Neutrophil (primary cell): ENCODE results near the gene PSAPL1.

Experiments used
- H3K27ac ChIP-seq: fragments of 200-600 bp; sonication (generic); 2 replicates; pipeline ENCODE4 v1.5.1; 2016; ENCODE audit warnings: mild to moderate bottlenecking, moderate library complexity
- H3K27me3 ChIP-seq: fragments of 200-600 bp; sonication (generic); 2 replicates; pipeline ENCODE4 v1.6.0; 2016; ENCODE audit warnings: mild to moderate bottlenecking
- H3K36me3 ChIP-seq: fragments of 200-600 bp; sonication (generic); 2 replicates; pipeline ENCODE4 v1.5.1; 2017
- H3K4me1 ChIP-seq, 2 experiments: fragments of 200-600 bp in 1 of 2; sonication (generic) in 1 of 2; 1 replicate in 1 of 2; 2 replicates in 1 of 2; pipeline versions ENCODE4 v1.5.1 to v1.6.1; 2013 to 2016; ENCODE audit warnings: low read depth in 1 of 2, low read length in 1 of 2, mild to moderate bottlenecking in 1 of 2, moderate library complexity in 1 of 2; ENCODE audit not compliant: control insufficient read depth in 1 of 2, insufficient read depth in 1 of 2
- H3K4me3 ChIP-seq, 2 experiments: fragments of 200-600 bp in 1 of 2; sonication (generic) in 1 of 2; 1 replicate in 1 of 2; 2 replicates in 1 of 2; pipeline ENCODE4 v1.5.1; 2013 to 2016; ENCODE audit warnings: low read depth in 1 of 2, low read length in 1 of 2, mild to moderate bottlenecking in 1 of 2, moderate library complexity in 1 of 2
- H3K9me3 ChIP-seq: fragments of 200-600 bp; sonication (generic); 2 replicates; pipeline ENCODE4 v1.5.1; 2016
- TF ChIP-seq, protein P1 (sequence below): fragments of 200-600 bp; sonication (generic); IDR thresholded peaks from 2 replicates; pipeline ENCODE4 v1.5.1; 2016; ENCODE audit warnings: antibody characterized with exemption

Gene PSAPL1

DNA sequence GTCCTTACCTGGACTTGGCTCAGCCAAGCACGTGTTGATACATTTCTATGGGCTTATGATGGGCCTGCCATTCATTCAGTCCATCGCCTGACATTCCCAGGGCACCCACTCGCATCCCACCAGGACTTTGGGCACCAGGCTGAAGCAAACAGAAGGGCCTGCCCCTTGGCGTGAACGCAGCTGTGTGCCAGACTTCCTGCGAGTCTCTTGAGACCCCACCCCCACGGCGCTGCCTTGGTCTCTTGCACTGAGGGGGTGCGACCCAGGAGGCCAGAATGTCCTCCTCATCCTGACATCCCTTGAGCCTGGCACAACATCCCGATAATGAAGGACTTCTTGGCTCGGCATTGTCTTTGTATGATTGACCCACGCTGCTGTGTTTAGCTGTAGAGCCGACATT, 1.5 kb upstream of the PSAPL1 start:
- H3K4me3 ChIP-seq = no peak overlapping the region
- no peak overlapping the region for H3K27ac ChIP-seq
- TF ChIP-seq, protein P1, sequence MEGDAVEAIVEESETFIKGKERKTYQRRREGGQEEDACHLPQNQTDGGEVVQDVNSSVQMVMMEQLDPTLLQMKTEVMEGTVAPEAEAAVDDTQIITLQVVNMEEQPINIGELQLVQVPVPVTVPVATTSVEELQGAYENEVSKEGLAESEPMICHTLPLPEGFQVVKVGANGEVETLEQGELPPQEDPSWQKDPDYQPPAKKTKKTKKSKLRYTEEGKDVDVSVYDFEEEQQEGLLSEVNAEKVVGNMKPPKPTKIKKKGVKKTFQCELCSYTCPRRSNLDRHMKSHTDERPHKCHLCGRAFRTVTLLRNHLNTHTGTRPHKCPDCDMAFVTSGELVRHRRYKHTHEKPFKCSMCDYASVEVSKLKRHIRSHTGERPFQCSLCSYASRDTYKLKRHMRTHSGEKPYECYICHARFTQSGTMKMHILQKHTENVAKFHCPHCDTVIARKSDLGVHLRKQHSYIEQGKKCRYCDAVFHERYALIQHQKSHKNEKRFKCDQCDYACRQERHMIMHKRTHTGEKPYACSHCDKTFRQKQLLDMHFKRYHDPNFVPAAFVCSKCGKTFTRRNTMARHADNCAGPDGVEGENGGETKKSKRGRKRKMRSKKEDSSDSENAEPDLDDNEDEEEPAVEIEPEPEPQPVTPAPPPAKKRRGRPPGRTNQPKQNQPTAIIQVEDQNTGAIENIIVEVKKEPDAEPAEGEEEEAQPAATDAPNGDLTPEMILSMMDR = no peak
- no peaks in the 10 kb centered on the region for H3K27me3 ChIP-seq
- H3K4me1 ChIP-seq = no peaks in the 10 kb centered on the region
- H3K9me3 ChIP-seq = no peaks in the 10 kb centered on the region
- H3K36me3 ChIP-seq = no peaks in the 10 kb centered on the region

GRCh38 chr4:7435471-7436061, 836 bp upstream of the PSAPL1 start:
- Histone ChIP-seq H3K27ac (no peak overlapping the region), H3K4me3 (no peak overlapping the region), H3K9me3 (no peaks in the 10 kb centered on the region), H3K27me3 (no peaks in the 10 kb centered on the region), H3K4me1 (no peaks in the 10 kb centered on the region), H3K36me3 (no peaks in the 10 kb centered on the region)
- TF ChIP-seq, protein P1 = no peak

DNA sequence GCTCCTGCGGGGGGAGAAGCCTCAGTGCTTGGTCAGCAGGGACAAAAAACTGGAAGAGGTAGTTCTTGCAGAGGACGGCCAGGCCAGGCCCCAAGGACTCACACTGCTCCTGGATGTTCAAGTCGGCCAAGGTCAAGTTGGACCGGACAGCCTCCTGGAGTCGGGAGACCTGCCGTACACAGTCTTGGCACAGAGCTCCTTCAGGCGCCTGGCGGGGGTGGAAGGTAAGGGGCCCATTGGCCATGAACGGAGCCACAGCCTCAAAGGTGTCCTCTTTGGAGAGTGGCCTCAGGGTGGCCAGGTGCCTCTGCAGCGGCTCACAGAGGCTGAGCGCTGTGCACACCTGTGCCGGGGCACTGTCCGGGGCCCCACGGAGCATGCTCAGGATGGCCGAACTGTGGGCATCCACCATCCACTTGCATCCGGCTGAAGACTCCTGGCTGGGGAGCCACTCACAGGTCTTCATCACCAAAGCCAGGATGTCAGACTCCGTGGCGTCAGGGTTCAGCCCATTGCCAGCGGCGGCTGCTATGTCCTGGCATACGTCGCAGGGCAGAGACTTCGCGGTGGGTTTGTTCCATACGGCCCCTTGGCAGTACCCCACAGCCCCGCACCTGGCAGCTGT, 477 bp downstream of the PSAPL1 start:
- TF ChIP-seq, protein P1 = no peak
- H3K27ac ChIP-seq = no peak overlapping the region
- H3K4me1 ChIP-seq = no peaks in the 10 kb centered on the region
- H3K27me3 ChIP-seq = no peaks in the 10 kb centered on the region
- H3K36me3 ChIP-seq = no peaks in the 10 kb centered on the region
- no peak overlapping the region for H3K4me3 ChIP-seq
- no peaks in the 10 kb centered on the region for H3K9me3 ChIP-seq

DNA sequence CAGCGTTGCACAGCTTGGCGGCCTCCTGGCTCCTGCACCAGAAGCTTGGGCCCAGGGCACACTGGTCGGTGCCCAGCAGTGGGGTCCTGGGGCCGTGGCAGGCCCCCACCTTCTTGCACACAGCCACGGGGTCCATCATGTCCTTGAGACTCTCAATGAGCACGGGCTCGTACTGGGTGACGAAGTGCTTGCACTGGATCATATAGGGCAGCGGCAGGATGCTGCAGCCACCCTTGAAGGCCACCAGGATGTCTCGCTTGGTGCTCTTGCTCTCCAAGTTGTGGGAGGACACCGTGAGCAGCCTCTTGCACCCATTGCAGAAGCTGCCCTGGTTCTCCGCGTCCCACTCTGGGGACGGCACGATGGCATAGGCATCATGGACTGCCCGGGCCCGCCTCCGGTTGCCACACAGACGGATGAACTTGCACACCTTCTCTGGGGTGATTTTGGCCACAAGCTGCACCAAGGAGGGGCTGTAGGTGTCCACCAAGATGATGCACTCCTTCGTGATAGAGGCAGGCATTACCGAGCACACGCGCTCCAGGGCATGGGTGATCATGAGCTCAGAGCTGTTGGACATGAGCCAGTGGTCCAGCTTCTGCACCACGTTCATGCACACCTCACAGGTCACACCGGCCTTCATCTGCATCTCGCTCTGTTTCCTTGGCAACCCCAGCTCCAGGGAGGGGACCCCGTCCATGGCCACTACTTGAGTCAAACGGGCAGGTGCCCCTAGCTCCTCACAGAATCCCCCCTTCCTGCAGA, 1.2 kb downstream of the PSAPL1 start:
- Histone ChIP-seq H3K4me3 (no peak overlapping the region), H3K4me1 (no peaks in the 10 kb centered on the region), H3K9me3 (no peaks in the 10 kb centered on the region), H3K36me3 (no peaks in the 10 kb centered on the region), H3K27me3 (no peaks in the 10 kb centered on the region), H3K27ac (no peak overlapping the region)
- TF ChIP-seq, protein P1 = no peak

GRCh38 chr4:7432531-7433375, 2.0 kb downstream of the PSAPL1 start:
- H3K9me3 ChIP-seq = no peaks in the 10 kb centered on the region
- TF ChIP-seq, protein P1 = no peak
- H3K4me1 ChIP-seq = no peaks in the 10 kb centered on the region
- no peak overlapping the region for H3K4me3 ChIP-seq
- H3K27me3 ChIP-seq = no peaks in the 10 kb centered on the region
- no peak overlapping the region for H3K27ac ChIP-seq
- H3K36me3 ChIP-seq = no peaks in the 10 kb centered on the region
